UCSD-AML1 (cell line): ENCODE measurements around the gene SAMD14.

Experiments
- DNase-seq: peaks from one replicate; lab custom pipeline; 2025; ENCODE audit not compliant: unreplicated experiment; lab: John Stamatoyannopoulos, UW

Gene SAMD14

GRCh38 chr17:50133769-50134099 is 3.8 kb upstream of the SAMD14 start:
- no peak for DNase-seq

GRCh38 chr17:50133028-50133768 is 3.2 kb upstream of the SAMD14 start:
- no peak for DNase-seq

- DNase-seq: no peak
Observed at GRCh38 chr17:50132104-50132794, 2.3 kb upstream of the SAMD14 start.

GRCh38 chr17:50130559-50131305 is 772 bp upstream of the SAMD14 start:
- no peak for DNase-seq

- DNase-seq: no peak
Observed at GRCh38 chr17:50129353-50129727, 620 bp downstream of the SAMD14 start.

GRCh38 chr17:50128441-50129352 is 1.3 kb downstream of the SAMD14 start:
- DNase-seq: peak; percentile 61

- peak; percentile 61 for DNase-seq
Observed at GRCh38 chr17:50127697-50128361, 2.1 kb downstream of the SAMD14 start.

- DNase-seq: no peak
Observed at GRCh38 chr17:50125420-50125997, 4.5 kb downstream of the SAMD14 start.

GRCh38 chr17:50123649-50124349 is 6.2 kb downstream of the SAMD14 start:
- DNase-seq: no peak

GRCh38 chr17:50122945-50123344 is 7.0 kb downstream of the SAMD14 start:
- no peak for DNase-seq

GRCh38 chr17:50120475-50121253 is 9.3 kb downstream of the SAMD14 start:
- no peak for DNase-seq

GRCh38 chr17:50118828-50119218 is 11.1 kb downstream of the SAMD14 start:
- DNase-seq: no peak

- no peak for DNase-seq
Observed at GRCh38 chr17:50118076-50118827, 11.7 kb downstream of the SAMD14 start.

GRCh38 chr17:50117202-50118051 is 12.5 kb downstream of the SAMD14 start:
- no peak for DNase-seq

GRCh38 chr17:50115756-50116155 is 14.2 kb downstream of the SAMD14 start:
- no peak for DNase-seq

GRCh38 chr17:50114849-50115357 is 15.1 kb downstream of the SAMD14 start:
- peak; percentile 50 for DNase-seq

GRCh38 chr17:50114401-50114800 is 15.6 kb downstream of the SAMD14 start:
- DNase-seq: no peak
